HUES64 (cell line): ENCODE data around the gene KCNG1.

Experiments
- H3K27ac ChIP-seq: 2 replicates; pipeline ENCODE4 v1.7.0; 2013; ENCODE audit warnings: low read depth, low read length, inconsistent platforms
- H3K27me3 ChIP-seq: 2 replicates; pipeline ENCODE4 v1.6.1; 2013; ENCODE audit warnings: mild to moderate bottlenecking, low read length; ENCODE audit not compliant: insufficient read depth
- H3K36me3 ChIP-seq: 2 replicates; pipeline ENCODE4 v1.6.1; 2013; ENCODE audit warnings: mild to moderate bottlenecking, low read length; ENCODE audit not compliant: insufficient read depth
- H3K4me1 ChIP-seq: 2 replicates; pipeline ENCODE4 v1.6.1; 2013; ENCODE audit warnings: mild to moderate bottlenecking, low read length, moderate library complexity; ENCODE audit not compliant: insufficient read depth
- H3K4me3 ChIP-seq: 2 replicates; pipeline ENCODE4 v1.5.1; 2013; ENCODE audit warnings: mild to moderate bottlenecking, low read length, moderate library complexity
- H3K9ac ChIP-seq: 2 replicates; pipeline ENCODE4 v1.6.1; 2013; ENCODE audit warnings: mild to moderate bottlenecking, low read depth, low read length
- H3K9me3 ChIP-seq: 2 replicates; pipeline ENCODE4 v1.6.1; 2013; ENCODE audit warnings: low read depth, low read length; ENCODE audit not compliant: insufficient read depth
- WGBS: fragments of 150-250, 120-280 bp; methylation state at CpG from one replicate; pipeline ENCODE4 v1.1.7; 2013; ENCODE audit warnings: missing lambda C conversion rate; 5-methylcytosine and 5-hydroxymethylcytosine counted together

The KCNG1 gene

DNA sequence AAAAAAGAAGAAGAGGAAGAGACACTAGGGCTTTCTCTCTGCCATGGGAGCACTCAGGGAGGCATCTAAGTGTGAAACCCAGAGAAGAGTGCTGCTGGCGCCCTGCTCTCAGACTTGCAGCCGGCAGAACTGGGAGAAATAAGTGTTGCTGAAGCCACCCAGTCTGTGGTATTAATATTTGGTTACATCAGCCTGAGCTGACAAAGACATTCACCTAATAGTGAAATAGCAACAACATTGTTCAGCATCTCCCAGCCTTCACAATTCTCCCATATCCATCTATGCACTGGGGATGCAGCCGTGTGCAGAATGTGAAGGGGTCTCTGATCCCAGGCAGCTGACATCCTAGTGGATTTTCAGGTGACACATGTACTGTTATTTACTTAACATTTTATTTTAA lies 12.0 kb downstream of the KCNG1 start:
- no peak overlapping the region for H3K9ac ChIP-seq
- H3K4me3 ChIP-seq = no peak overlapping the region
- H3K36me3 ChIP-seq = peaks cover 9% of the 10 kb centered on the region; the same call in 1 of the 2 replicates
- H3K4me1 ChIP-seq = peaks cover 13% of the 10 kb centered on the region
- no peaks in the 10 kb centered on the region for H3K27me3 ChIP-seq
- H3K27ac ChIP-seq = no peak overlapping the region
- H3K9me3 ChIP-seq = no peaks in the 10 kb centered on the region
- WGBS = 97% methylated on average over 3 of the region's 3 CpGs

DNA sequence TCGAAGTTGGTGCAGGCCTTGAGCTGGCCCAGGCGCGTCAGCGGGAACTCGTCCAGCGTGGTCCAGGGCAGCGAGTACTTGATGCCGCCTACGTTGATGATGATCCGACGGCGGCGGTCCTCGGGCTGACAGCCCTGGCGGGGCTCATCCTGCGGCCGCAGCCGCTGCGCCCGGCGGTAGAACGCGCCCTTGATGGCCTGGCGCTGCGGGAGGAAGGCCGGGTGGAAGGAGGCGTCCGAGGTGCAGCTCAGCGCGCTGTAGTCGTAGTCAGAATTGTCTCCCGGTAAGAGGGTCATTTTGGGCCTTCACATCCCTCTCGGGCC lies 12.9 kb downstream of the KCNG1 start:
- H3K4me1 ChIP-seq = peaks cover 13% of the 10 kb centered on the region
- 97% methylated on average over 33 of the region's 33 CpGs for WGBS
- peaks cover 11% of the 10 kb centered on the region; the same call in 1 of the 2 replicates for H3K36me3 ChIP-seq
- H3K4me3 ChIP-seq = no peak overlapping the region
- no peaks in the 10 kb centered on the region for H3K27me3 ChIP-seq
- no peak overlapping the region for H3K27ac ChIP-seq
- H3K9ac ChIP-seq = no peak overlapping the region
- no peaks in the 10 kb centered on the region for H3K9me3 ChIP-seq

DNA sequence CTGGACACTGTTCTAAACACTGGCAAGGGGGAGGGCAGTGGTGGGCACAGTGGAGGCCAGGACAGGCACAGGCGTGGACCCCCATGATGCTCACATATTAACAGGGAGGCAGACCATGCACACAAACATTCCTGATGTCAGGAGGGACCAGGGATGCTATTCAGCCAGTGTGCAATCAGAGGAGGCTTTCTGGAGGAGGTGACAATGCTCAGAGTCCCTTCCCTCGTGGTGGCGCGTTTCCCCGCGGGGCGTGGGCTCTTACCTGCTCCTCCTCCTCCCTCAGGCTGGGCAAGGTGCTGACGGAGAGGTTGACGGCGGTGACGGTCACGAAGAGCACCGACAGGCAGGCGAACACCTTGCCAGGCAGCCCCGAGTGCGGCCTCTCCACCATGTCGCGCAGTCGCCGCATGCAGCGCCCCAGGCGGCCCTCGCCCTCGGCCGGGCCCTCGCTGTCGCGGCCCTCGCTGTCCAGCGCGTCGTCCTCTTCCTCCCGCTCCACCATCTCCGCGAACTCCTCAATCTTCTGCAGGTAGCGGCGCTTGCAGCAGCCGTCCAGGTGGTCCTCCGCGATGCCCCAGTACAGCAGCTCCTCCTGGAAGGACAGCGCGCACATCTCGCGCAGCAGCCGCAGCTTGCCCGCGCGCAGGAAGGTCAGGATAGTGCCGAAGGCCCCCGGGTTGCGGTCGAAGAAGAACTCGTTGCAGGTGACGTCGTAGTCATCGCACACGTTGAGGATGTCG lies 13.4 kb downstream of the KCNG1 start:
- H3K27ac ChIP-seq = no peak overlapping the region
- H3K27me3 ChIP-seq = no peaks in the 10 kb centered on the region
- WGBS = 96% methylated on average over 58 of the region's 58 CpGs
- no peak overlapping the region for H3K9ac ChIP-seq
- H3K4me1 ChIP-seq = peaks cover 8% of the 10 kb centered on the region
- peaks cover 11% of the 10 kb centered on the region; the same call in 1 of the 2 replicates for H3K36me3 ChIP-seq
- H3K9me3 ChIP-seq = no peaks in the 10 kb centered on the region
- H3K4me3 ChIP-seq = no peak overlapping the region

DNA sequence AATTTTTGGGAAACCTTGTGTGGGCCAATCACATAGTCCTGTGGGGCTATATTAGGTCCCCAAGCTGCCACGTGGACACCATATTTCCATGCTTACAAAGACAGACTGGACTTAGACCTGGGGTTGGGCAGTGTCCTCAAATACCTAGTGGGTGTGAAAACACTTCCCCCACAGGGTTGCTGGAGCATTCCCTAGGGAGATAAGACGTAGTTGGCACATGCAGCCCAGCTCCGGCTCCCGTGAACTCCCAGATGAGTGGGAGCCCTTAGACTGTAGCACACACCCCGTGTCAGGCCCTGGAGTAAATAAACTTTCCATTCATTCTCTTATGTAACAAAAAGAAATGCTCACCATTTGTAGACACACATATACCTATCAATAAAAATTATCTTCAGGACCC lies 14.2 kb downstream of the KCNG1 start:
- H3K27ac ChIP-seq = no peak overlapping the region
- no peaks in the 10 kb centered on the region for H3K27me3 ChIP-seq
- H3K36me3 ChIP-seq = peaks cover 16% of the 10 kb centered on the region; the same call in 1 of the 2 replicates
- 95% methylated on average over 5 of the region's 5 CpGs for WGBS
- no peak overlapping the region for H3K4me3 ChIP-seq
- 0 out of 2 replicates have a peak, but pooled peaks cover under 1% of the 10 kb centered on the region for H3K4me1 ChIP-seq
- H3K9me3 ChIP-seq = no peaks in the 10 kb centered on the region
- H3K9ac ChIP-seq = no peak overlapping the region

DNA sequence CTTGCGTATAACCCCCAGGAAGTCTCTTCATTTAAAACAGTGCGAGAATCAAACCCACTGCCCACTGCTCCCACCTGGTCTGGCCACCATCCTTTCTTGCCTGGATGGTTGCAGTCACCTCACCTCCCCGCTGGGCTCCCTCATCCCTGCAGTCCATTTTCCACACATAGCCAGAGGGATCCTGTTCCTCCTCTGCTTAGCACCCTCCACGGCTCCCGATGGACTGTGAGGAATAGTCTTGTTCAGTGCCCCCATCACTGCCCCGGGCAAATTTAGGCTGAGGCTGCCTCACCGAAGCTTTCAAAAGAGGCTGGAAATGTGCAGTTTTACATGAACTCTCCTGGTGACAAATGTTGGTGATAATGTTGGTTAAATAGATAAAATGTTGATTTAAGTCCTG lies 17.7 kb downstream of the KCNG1 start:
- no peak overlapping the region for H3K27ac ChIP-seq
- no peaks in the 10 kb centered on the region for H3K27me3 ChIP-seq
- 96% methylated on average over 7 of the region's 7 CpGs for WGBS
- no peak overlapping the region for H3K9ac ChIP-seq
- no peak overlapping the region for H3K4me3 ChIP-seq
- H3K36me3 ChIP-seq = peaks cover 16% of the 10 kb centered on the region; the same call in 1 of the 2 replicates
- H3K9me3 ChIP-seq = no peaks in the 10 kb centered on the region
- H3K4me1 ChIP-seq = no peaks in the 10 kb centered on the region

DNA sequence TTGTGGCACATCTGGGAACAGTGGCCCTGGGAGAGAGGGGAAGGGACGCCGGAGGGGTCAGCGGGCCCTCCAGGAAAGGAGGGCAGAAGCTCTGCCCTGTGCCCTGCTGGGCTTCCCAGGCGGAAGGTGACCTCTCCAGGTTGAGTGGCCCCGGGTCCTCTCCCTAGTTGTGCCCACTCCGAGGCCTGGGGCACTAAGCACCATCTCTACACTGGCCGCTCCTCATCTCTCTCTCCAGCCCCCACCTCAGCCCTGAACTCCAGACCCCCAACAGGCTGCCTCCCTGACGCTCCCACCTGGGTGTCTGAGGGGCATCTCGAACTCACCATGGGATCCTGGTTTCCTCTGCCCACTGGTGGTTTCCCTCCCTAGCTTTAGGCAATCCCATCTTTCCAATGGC lies 18.1 kb downstream of the KCNG1 start:
- H3K9me3 ChIP-seq = no peaks in the 10 kb centered on the region
- H3K4me3 ChIP-seq = no peak overlapping the region
- H3K9ac ChIP-seq = no peak overlapping the region
- H3K4me1 ChIP-seq = no peaks in the 10 kb centered on the region
- no peaks in the 10 kb centered on the region for H3K27me3 ChIP-seq
- peaks cover 16% of the 10 kb centered on the region; the same call in 1 of the 2 replicates for H3K36me3 ChIP-seq
- WGBS = 93% methylated on average over 9 of the region's 9 CpGs
- H3K27ac ChIP-seq = no peak overlapping the region

DNA sequence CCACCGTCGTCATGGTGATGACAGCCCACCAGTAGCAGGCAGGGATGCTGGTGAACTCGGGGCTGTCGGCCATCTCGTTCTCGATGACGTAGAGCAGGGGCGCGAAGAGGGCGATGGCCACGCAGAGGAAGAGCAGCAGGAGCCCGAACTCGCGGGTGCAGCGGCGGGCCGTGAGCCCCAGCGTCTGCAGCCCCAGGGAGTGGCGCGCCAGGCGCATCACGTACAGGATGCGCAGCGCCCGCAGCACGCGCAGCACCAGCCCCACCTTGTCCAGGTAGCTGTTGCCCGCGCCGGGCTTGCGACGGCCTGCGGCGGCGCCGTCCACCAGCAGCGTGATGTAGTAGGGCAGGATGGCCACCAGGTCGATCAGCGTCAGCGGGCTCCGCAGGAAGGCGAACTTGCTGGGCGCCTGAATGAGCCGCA lies 18.6 kb downstream of the KCNG1 start:
- WGBS = 97% methylated on average over 44 of the region's 44 CpGs

DNA sequence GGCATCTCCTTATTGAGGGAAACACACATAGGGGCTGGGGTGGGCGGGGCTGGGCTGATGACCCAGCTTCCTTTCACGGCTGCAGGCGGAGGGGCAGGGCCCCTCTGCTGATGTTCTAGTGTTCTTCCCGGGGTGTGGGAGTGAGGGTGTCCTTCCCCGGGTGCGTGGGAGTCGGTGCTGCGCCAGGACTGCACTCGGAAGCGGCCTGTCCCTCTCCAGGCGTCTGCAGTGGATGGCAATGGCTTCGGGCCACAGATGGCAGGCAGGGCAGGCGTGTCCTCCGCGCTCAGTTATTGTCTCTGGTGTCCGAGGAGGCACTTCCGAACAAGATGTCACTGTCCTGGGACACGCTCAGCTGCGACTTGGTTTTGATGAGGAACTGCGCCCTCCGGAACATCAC lies 19.2 kb downstream of the KCNG1 start:
- WGBS = 90% methylated on average over 21 of the region's 21 CpGs
- Histone ChIP-seq H3K9me3 (no peaks in the 10 kb centered on the region), H3K4me3 (no peak overlapping the region), H3K27me3 (no peaks in the 10 kb centered on the region), H3K9ac (no peak overlapping the region), H3K27ac (no peak overlapping the region), H3K36me3 (peaks cover 13% of the 10 kb centered on the region; the same call in 1 of the 2 replicates), H3K4me1 (no peaks in the 10 kb centered on the region)

More for the DNA sequence above, 18.6 kb downstream of the KCNG1 start:
- peaks cover 16% of the 10 kb centered on the region; the same call in 1 of the 2 replicates for H3K36me3 ChIP-seq
- H3K4me1 ChIP-seq = no peaks in the 10 kb centered on the region
- no peaks in the 10 kb centered on the region for H3K9me3 ChIP-seq
- no peak overlapping the region for H3K4me3 ChIP-seq
- no peaks in the 10 kb centered on the region for H3K27me3 ChIP-seq
- H3K9ac ChIP-seq = no peak overlapping the region
- no peak overlapping the region for H3K27ac ChIP-seq

DNA sequence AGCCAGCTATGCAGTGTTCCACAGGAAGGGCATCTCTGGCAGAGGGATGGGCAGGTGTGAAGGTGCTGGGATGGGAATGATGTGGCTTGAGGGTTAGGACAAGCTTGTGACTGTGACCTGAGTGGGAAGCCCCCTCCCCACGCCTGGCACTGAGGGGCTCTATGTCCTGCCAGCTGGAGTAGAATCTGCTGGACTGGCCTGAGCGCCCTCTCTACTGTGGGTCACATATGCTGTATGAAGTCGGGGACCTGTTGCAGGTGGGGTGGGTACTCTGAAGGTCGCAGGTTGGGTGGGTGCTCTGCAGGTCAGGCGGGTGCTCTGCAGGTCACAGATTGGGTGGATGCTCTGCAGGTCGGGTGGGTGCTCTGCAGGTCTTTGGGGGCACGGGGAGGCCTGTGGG lies 20.3 kb downstream of the KCNG1 start:
- Histone ChIP-seq H3K36me3 (peaks cover 12% of the 10 kb centered on the region; the same call in 1 of the 2 replicates), H3K27ac (no peak overlapping the region), H3K9me3 (no peaks in the 10 kb centered on the region), H3K4me3 (no peak overlapping the region), H3K9ac (no peak overlapping the region), H3K27me3 (no peaks in the 10 kb centered on the region), H3K4me1 (no peaks in the 10 kb centered on the region)
- WGBS = 93% methylated on average over 7 of the region's 7 CpGs

DNA sequence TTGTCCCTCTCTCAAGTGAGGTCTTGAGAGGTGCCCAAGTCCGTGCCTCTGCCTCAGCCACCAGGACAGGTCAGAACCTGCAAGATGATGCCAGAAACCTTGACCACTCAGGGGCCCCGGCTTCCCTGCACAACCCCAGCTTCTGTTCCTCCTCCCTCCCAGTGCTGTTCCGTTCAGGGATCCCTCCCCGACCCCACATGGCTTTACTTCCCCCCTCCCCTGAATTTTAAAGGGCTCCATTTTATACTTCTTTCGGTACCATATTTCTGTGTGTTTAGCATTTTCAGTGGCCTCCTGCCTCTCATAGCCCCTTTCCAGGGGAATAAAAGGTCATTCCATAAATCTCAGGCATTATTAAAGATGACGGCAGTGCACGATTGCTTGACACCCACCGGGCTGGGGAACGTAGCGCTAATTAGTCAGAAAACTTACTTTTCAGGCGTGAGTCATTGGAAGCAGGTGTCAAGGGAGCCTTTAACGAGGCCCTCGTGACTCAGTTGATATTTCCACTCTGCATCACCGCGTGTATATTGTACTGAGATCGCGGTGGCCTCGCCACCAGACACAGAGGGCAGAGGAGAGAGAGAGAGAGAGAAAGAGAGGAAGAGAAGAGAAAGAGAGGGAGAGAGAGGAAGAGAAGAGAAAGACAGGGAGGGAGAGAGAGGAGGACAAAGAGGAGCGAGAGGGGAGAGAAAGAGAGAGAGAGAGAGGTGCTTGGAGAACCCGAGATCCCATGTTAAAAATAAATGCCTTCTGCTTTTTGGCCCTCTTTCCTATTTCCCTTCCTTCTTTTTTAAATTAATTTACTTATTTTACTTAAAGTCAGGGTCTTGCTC lies 21.3 kb downstream of the KCNG1 start:
- WGBS = 91% methylated on average over 19 of the region's 20 CpGs

DNA sequence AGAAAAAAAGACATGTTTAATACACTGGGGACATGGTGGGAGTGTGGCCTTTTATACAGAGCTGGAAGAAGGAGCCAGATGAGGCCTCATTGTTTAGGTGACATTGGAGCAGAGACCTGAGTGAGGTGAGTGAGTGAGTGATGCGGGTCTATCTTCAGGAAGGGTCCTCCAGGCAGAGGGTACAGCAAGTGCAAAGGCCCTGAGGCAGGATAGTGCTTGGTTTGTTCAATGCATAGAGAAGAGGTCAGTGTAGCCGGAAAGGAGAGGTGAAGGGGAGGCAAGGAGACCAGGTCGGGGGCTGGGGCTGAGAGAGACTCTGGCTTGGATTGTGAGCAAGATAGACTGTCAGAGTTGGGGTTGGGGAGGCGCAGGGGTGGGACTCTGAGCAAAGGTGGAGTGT lies 23.6 kb downstream of the KCNG1 start:
- Histone ChIP-seq H3K9ac (no peak overlapping the region), H3K4me1 (no peaks in the 10 kb centered on the region)

More for the DNA sequence above, 21.3 kb downstream of the KCNG1 start:
- Histone ChIP-seq H3K4me3 (no peak overlapping the region), H3K36me3 (0 out of 2 replicates have a peak, but pooled peaks cover 9% of the 10 kb centered on the region), H3K27me3 (no peaks in the 10 kb centered on the region), H3K27ac (no peak overlapping the region), H3K9ac (no peak overlapping the region), H3K4me1 (no peaks in the 10 kb centered on the region), H3K9me3 (no peaks in the 10 kb centered on the region)

More for the DNA sequence above, 23.6 kb downstream of the KCNG1 start:
- no peak overlapping the region for H3K27ac ChIP-seq
- no peaks in the 10 kb centered on the region for H3K9me3 ChIP-seq
- 92% methylated on average over 4 of the region's 4 CpGs for WGBS
- H3K4me3 ChIP-seq = no peak overlapping the region
- no peaks in the 10 kb centered on the region for H3K27me3 ChIP-seq
- H3K36me3 ChIP-seq = 0 out of 2 replicates have a peak, but pooled peaks cover 5% of the 10 kb centered on the region
